ENCODE results near the gene ITGB2. TPM values are rescaled to one million over a fixed set of nuclear protein-coding genes. Genes with fewer than 3 reads are reported as not detected.
"Not testable (repeated sequence)": the region's sequence is repeated elsewhere in the genome, so short reads cannot be mapped to it uniquely, and the experiment has no call there.

Gene ITGB2
- total RNA-seq, 1 donor from 2014 or later = 35.1 TPM

DNA sequence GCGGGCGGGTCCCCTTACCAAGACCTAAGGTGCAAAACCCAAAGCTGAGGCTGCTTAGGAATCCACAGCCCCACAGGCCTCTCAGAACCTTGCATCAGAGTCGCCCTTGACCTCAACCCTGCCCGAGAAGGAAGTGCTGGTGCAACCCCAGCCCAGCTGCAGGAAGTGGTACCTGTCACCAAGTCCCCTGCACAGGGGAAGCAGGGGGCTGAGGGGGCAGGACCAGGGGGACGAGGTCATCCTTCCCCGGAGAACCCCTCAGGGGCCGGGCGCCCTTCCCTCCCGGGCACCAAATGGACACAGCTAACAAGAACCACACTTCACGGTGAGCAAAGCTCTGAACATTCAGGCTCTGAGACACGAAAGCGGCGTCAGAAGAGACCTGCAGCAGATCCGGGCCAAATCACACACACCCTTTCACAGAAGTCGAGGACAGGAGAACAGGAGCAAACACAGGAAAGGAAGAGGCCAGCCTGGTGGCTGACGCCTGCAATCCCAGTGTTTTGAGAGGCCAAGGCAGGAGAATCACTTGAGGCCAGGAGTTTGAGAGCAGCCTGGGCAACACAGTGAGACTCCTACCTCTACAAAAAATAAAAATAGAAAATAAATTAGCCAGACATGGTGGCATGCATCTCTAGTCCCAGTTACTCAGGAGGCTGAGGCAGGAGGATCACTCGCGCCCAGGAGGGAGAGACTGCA, 6.4 kb downstream of the ITGB2 start:
- no peak for DNase-seq (ENCODE audit: extremely low spot score in 2 of 2)
- TF ChIP-seq POLR2A (IDR thresholded peaks at IDR 0.05) (no peak), POLR2AphosphoS5 (IDR thresholded peaks at IDR 0.05; ENCODE audit: insufficient read depth in 1 of 2, low read depth in 1 of 2) (no peak)
- TF ChIP-seq, protein P1, sequence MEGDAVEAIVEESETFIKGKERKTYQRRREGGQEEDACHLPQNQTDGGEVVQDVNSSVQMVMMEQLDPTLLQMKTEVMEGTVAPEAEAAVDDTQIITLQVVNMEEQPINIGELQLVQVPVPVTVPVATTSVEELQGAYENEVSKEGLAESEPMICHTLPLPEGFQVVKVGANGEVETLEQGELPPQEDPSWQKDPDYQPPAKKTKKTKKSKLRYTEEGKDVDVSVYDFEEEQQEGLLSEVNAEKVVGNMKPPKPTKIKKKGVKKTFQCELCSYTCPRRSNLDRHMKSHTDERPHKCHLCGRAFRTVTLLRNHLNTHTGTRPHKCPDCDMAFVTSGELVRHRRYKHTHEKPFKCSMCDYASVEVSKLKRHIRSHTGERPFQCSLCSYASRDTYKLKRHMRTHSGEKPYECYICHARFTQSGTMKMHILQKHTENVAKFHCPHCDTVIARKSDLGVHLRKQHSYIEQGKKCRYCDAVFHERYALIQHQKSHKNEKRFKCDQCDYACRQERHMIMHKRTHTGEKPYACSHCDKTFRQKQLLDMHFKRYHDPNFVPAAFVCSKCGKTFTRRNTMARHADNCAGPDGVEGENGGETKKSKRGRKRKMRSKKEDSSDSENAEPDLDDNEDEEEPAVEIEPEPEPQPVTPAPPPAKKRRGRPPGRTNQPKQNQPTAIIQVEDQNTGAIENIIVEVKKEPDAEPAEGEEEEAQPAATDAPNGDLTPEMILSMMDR (IDR thresholded peaks at IDR 0.05) = no peak
- Histone ChIP-seq H3K4me3 (no peak overlapping the region), H3K27me3 (no peaks in the 10 kb centered on the region), H3K4me1 (peaks cover 23% of the 10 kb centered on the region), H3K36me3 (no peaks in the 10 kb centered on the region), H3K9me3 (no peaks in the 10 kb centered on the region), H3K27ac (no peak overlapping the region)
- intact Hi-C loops (cut with DNase I) = no loop called here

DNA sequence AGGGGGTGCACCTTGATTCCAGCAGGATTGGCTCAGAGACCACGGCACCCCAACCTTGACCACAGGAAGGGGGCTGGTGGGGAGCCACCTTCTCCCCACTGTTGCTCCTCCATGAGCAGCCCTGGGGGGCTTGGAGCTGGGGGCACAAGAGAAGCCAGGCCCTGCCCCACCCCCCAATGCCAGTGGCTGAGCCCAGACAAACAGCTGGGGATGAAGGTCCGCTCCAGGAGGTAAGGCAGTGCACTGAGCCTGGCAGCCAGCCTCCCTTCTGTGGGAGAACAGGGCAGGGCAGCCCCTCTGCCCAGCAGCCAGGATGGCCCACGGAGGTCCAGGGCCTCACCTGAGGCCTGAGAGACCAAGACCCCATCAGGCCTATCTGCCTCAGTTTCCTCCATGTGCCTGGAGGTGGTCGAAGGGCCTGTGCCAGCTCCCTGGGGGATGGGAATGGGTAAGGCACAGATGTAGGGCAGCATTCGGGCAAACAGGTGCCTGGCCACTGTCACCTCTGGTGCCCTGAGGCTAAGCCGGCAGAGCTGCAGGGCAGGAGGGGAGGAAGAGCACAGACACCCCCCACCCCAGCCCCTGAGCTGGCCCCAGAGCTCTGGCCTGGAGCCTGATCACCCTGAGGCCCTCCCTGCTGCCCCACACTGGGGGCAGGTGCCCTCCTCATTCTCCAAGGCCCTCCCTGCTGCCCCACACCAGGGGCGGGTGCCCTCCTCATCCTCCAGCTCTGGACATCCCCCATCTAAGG, 7.1 kb downstream of the ITGB2 start:
- DNase-seq (ENCODE audit: extremely low spot score in 2 of 2) = no peak
- H3K4me1 ChIP-seq = peaks cover 23% of the 10 kb centered on the region
- no peak overlapping the region for H3K27ac ChIP-seq
- intact Hi-C loops (cut with DNase I) = no loop called here
- H3K27me3 ChIP-seq = no peaks in the 10 kb centered on the region
- H3K36me3 ChIP-seq = no peaks in the 10 kb centered on the region
- H3K4me3 ChIP-seq = no peak overlapping the region
- no peaks in the 10 kb centered on the region for H3K9me3 ChIP-seq
- TF ChIP-seq POLR2A (IDR thresholded peaks at IDR 0.05) = no peak
- TF ChIP-seq, protein P1 (IDR thresholded peaks at IDR 0.05) = no peak

DNA sequence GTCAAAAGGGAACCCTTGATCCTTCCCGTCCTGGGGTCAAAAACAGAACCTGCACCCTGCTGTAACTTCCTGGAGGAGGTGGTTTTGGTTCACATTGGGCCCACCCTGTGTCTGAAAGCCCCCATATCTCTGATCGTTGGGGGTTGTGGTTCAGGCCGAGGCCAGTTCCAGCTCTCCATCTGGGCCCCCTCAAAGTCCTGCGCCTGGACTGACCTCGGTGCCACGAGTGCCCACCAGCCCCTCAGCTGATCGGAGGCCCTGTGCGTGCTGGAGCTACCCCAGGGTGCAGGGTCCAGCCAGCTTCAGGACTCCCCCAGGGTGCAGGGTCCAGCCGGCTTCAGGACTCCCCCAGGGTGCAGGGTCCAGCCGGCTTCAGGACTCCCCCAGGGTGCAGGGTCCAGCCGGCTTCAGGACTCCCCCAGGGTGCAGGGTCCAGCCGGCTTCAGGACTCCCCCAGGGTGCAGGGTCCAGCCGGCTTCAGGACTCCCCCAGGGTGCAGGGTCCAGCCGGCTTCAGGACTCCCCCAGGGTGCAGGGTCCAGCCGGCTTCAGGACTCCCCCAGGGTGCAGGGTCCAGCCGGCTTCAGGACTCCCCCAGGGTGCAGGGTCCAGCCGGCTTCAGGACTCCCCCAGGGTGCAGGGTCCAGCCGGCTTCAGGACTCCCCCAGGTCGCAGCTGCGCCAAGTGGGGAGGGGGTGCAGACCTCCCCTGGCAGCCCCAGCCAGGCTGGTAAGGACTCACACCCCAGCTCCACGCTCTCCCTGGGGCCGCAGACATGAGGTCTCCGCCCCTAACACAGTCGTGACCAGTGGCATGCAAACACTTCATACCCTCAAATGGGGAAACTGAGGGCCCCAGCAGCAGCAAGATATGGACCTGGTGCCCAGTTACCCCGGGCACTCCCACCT, 7.9 kb downstream of the ITGB2 start:
- H3K4me1 ChIP-seq = peaks cover 23% of the 10 kb centered on the region
- H3K27ac ChIP-seq; H3K4me3 ChIP-seq; H3K9me3 ChIP-seq; H3K27me3 ChIP-seq; H3K36me3 ChIP-seq; DNase-seq (ENCODE audit: extremely low spot score in 2 of 2); intact Hi-C loops (cut with DNase I): not testable (repeated sequence)

DNA sequence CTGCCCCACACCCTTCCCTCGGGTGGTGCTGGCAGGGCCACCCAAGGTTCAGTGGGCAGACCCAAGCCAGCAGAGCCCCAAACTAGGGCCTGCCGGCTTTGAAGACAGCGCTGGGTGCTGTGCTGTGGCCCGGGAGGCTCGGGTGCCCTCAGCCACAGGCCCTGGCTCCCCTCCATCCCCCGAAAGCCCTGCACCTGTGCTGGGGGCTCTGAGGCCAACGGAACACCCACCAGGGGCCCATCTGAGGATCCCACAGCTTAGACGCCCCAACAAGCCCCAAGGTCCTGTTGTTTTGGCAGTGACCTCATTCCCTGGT, 8.6 kb downstream of the ITGB2 start:
- no peak overlapping the region for H3K27ac ChIP-seq
- no peak for DNase-seq (ENCODE audit: extremely low spot score in 2 of 2)
- no peak overlapping the region for H3K4me3 ChIP-seq
- no peaks in the 10 kb centered on the region for H3K36me3 ChIP-seq
- H3K4me1 ChIP-seq = peaks cover 23% of the 10 kb centered on the region
- no peak for TF ChIP-seq POLR2AphosphoS5 (IDR thresholded peaks at IDR 0.05; ENCODE audit: insufficient read depth in 1 of 2, low read depth in 1 of 2)
- TF ChIP-seq, protein P1 (IDR thresholded peaks at IDR 0.05) = no peak
- no peak for TF ChIP-seq POLR2A (IDR thresholded peaks at IDR 0.05)
- intact Hi-C loops (cut with DNase I) = no loop called here
- no peaks in the 10 kb centered on the region for H3K27me3 ChIP-seq
- H3K9me3 ChIP-seq = no peaks in the 10 kb centered on the region

DNA sequence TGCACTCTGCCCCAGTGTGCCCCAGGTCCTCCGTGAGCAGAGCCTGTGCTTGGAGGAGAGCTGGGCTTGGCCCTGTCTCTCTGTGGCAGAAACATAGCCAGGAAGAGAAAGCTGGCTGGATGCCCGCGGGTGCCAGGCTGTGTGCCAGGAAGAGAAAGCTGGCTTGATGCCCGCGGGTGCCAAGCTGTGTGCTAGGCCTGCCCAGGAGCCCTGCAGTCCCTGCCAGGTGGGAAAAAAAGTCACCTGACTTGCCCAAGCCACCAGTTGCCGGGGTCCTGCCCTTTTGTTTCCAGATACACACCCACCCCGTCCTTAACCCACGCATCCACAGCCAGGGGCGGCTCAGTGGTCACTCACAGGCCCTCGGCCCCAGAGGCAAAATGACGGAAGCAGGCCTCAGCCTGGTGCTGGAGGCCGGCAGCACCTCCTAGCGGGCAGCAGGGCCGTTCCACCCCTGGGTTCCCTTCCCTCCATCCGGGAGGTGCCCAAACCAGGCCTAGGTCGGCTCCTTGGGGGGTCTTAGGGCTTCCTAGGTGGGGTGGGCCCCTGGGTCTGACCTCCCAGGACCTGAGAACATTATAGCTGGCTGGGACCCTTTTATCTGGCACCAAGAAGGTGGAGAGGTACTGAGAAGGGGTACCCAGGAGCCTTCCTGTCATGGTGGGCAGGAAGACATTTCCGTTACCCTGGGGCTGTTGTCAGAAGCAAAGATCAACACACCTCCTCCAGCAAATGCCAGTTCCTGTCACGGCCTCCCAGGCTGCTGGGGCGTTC, 9.1 kb downstream of the ITGB2 start:
- no peaks in the 10 kb centered on the region for H3K9me3 ChIP-seq
- H3K4me1 ChIP-seq = peaks cover 23% of the 10 kb centered on the region
- intact Hi-C loops (cut with DNase I) = no loop called here
- H3K27me3 ChIP-seq = no peaks in the 10 kb centered on the region
- TF ChIP-seq, protein P1 (IDR thresholded peaks at IDR 0.05) = peak in 2 of 3 experiments; percentile 3 to 43
- TF ChIP-seq POLR2A (IDR thresholded peaks at IDR 0.05) = no peak
- peak in 1 of 2 donors; percentile 30 for TF ChIP-seq POLR2AphosphoS5 (IDR thresholded peaks at IDR 0.05; ENCODE audit: insufficient read depth in 1 of 2, low read depth in 1 of 2)
- DNase-seq (ENCODE audit: extremely low spot score in 2 of 2) = no peak
- H3K4me3 ChIP-seq = peak overlapping the region in 1 of 2 donors; percentile 1
- H3K36me3 ChIP-seq = no peaks in the 10 kb centered on the region
- no peak overlapping the region for H3K27ac ChIP-seq
